HEK293T (cell line): ENCODE measurements around the gene GPHN.

Source experiments
- CTCF ChIA-PET: fragments of 350-600 bp; formaldehyde crosslinking; extraction: SDS; loops from one replicate; lab custom pipeline; 2021; ENCODE audit warnings: antibody characterized with exemption, inconsistent platforms; lab: Yijun Ruan, JAX
- POLR2A ChIA-PET: fragments of 350-600 bp; formaldehyde crosslinking; extraction: SDS; loops from one replicate; lab custom pipeline; 2020; ENCODE audit warnings: antibody characterized with exemption, inconsistent platforms; lab: Yijun Ruan, JAX
- DNase-seq: peaks from one replicate; pipeline ENCODE4 v3.0.0; 2012; ENCODE audit warnings: mixed read lengths; ENCODE audit errors: extremely low spot score
- ARNT ChIP-seq: fragments of 450-650 bp; IDR thresholded peaks from 2 replicates; pipeline ENCODE4 v1.6.1; 2017; ENCODE audit warnings: mild to moderate bottlenecking
- BHLHE40 ChIP-seq: fragments of 450-650 bp; IDR thresholded peaks from 2 replicates; pipeline ENCODE4 v1.6.1; 2016; ENCODE audit warnings: mild to moderate bottlenecking, moderate library complexity, borderline replicate concordance
- CTBP1 ChIP-seq: fragments of 450-650 bp; IDR thresholded peaks from 2 replicates; pipeline ENCODE4 v1.6.1; 2016; ENCODE audit warnings: borderline replicate concordance
- ELF4 ChIP-seq: fragments of 450-650 bp; IDR thresholded peaks from 2 replicates; pipeline ENCODE4 v1.6.1; 2017; ENCODE audit warnings: antibody characterized with exemption
- FOXA1 ChIP-seq: fragments of 450-650 bp; IDR thresholded peaks from 2 replicates; pipeline ENCODE4 v1.6.1; 2016; ENCODE audit warnings: mild to moderate bottlenecking
- FOXK2 ChIP-seq: fragments of 450-650 bp; IDR thresholded peaks from 2 replicates; pipeline ENCODE4 v1.6.1; 2016; ENCODE audit warnings: mild to moderate bottlenecking
- FOXM1 ChIP-seq: fragments of 450-650 bp; IDR thresholded peaks from 2 replicates; pipeline ENCODE4 v1.6.1; 2017; ENCODE audit warnings: mild to moderate bottlenecking, borderline replicate concordance
- HDGF ChIP-seq: fragments of 450-650 bp; IDR thresholded peaks from 2 replicates; pipeline ENCODE4 v1.6.1; 2017; ENCODE audit warnings: antibody characterized with exemption, borderline replicate concordance
- L3MBTL2 ChIP-seq: fragments of 450-650 bp; conservative IDR thresholded peaks from 2 replicates; pipeline ENCODE4 v1.6.1; 2016; ENCODE audit warnings: mild to moderate bottlenecking
- LEF1 ChIP-seq: fragments of 450-650 bp; IDR thresholded peaks from 2 replicates; pipeline ENCODE4 v1.6.1; 2017; ENCODE audit warnings: mild to moderate bottlenecking, borderline replicate concordance
- NFRKB ChIP-seq: fragments of 450-650 bp; IDR thresholded peaks from 2 replicates; pipeline ENCODE4 v1.6.1; 2016; ENCODE audit warnings: mild to moderate bottlenecking, moderate library complexity
- PKNOX1 ChIP-seq: fragments of 450-650 bp; IDR thresholded peaks from 2 replicates; pipeline ENCODE4 v1.6.1; 2016
- SP1 ChIP-seq: fragments of 450-650 bp; IDR thresholded peaks from 2 replicates; pipeline ENCODE4 v1.6.1; 2017
- SUZ12 ChIP-seq: fragments of 450-650 bp; IDR thresholded peaks from 2 replicates; pipeline ENCODE4 v1.6.1; 2016; ENCODE audit warnings: mild to moderate bottlenecking
- TARDBP ChIP-seq: fragments of 450-650 bp; IDR thresholded peaks from 2 replicates; pipeline ENCODE4 v1.6.1; 2016
- ZNF384 ChIP-seq: fragments of 450-650 bp; IDR thresholded peaks from 2 replicates; pipeline ENCODE4 v1.6.1; 2016

Gene GPHN

GRCh38 chr14:66993512-66993911 lies 485.6 kb downstream of the GPHN start:
- TF ChIP-seq L3MBTL2 (no peak), PKNOX1 (no peak), FOXA1 (no peak), BHLHE40 (no peak), FOXM1 (no peak), CTBP1 (no peak), ARNT (no peak), SP1 (no peak), ZNF384 (no peak), LEF1 (no peak), FOXK2 (no peak), TARDBP (no peak), ELF4 (no peak), NFRKB (no peak), HDGF (no peak), SUZ12 (no peak)
- DNase-seq, result no peak
- CTCF ChIA-PET, result no interaction called here
- POLR2A ChIA-PET, result no interaction called here

GRCh38 chr14:66998013-66998412 lies 490.1 kb downstream of the GPHN start:
- CTCF ChIA-PET, result no interaction called here
- no peak for DNase-seq

DNA sequence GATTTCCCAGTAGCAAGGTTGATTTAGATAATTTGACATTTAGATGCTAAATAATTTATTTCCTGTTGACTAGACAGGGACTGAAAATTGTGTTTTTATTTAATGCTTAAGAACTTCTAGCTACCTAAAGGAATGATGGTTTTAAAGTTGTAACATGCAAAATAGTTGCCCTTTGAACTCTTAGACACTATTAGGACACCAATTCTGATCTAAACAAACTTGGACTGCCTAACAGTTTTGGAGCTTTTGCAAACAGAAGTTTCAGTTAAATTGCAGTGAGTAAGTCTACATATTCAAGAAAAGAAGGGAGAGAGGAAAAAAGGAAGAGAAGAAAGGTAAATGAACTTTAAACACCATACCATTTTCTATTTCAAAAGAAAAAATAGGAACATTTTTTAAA lies 492.0 kb downstream of the GPHN start:
- ChIA-PET CTCF (no interaction called here), POLR2A (no interaction called here)
- TF ChIP-seq BHLHE40 (no peak), LEF1 (no peak), TARDBP (no peak), SUZ12 (no peak), FOXK2 (no peak), ZNF384 (no peak), ELF4 (no peak), SP1 (no peak), FOXM1 (no peak), ARNT (no peak), HDGF (no peak), FOXA1 (no peak), L3MBTL2 (no peak), PKNOX1 (no peak), CTBP1 (no peak)
- no peak for DNase-seq

More at GRCh38 chr14:66998013-66998412, 490.1 kb downstream of the GPHN start:
- POLR2A ChIA-PET, result no interaction called here
- TF ChIP-seq FOXM1 (no peak), NFRKB (no peak), SUZ12 (no peak), ZNF384 (no peak), TARDBP (no peak), PKNOX1 (no peak), CTBP1 (no peak), ELF4 (no peak)

DNA sequence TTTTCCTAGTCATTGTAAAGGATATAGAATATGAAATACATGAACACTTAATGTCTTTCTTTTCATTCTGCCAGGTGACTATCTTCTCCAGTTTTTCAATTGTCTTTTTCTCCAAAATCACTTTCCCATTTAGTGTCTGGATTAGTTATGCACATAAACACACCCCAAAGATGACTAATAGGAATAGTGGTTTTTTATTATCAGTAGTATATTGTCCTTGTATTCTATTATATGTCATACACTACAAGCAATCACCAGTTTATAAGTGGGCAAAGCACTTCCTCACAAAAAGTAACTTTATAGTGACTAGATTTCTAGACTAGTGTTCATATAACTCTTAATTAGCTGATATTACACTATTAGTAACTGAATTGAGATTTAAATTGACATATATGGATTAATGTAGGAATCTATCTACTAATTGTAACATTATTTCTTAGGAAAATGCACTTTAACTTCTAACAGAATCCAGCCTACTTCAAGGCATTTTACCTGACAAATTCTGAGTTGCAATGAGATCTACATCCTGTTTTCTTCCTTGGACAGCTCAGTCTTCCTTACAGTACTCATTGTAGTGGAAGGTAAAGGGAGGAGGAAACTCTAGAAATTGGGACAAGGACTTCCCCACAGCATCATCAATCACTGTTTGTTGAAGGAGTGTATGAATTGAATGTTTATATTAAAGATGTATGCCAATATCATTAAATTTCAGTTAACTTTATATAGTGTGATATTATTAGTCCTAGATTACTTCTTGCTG lies 495.2 kb downstream of the GPHN start:
- CTCF ChIA-PET, result no interaction called here
- TF ChIP-seq FOXK2 (no peak), HDGF (no peak), TARDBP (no peak), ARNT (no peak)
- DNase-seq, result no peak
- POLR2A ChIA-PET, result no interaction called here

DNA sequence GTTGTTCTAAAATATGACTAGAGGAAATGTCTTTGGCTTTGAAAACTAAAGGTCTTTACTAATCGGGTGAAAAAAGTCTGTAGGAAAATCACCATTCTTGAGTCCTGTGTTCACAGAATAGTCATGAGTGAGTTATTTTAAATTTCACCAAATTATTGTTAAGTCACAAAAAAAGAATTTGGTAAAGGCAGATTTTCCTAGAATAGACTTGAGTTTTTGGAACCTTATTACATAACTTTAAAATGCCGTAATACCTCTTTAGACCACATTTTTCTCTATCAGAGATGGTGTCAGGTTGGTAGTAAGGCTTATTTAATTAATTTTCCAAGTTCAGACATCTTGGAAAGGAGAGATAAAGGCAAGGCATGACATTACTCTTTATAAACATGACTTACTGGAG lies 496.6 kb downstream of the GPHN start:
- no peak for DNase-seq
- ChIA-PET POLR2A (no interaction called here), CTCF (no interaction called here)
- TF ChIP-seq HDGF (no peak), BHLHE40 (no peak), PKNOX1 (no peak), ZNF384 (no peak), FOXK2 (no peak), SUZ12 (no peak), L3MBTL2 (no peak), TARDBP (no peak), ELF4 (no peak), FOXM1 (no peak), NFRKB (no peak), LEF1 (no peak), SP1 (no peak), FOXA1 (no peak), ARNT (no peak), CTBP1 (no peak)

DNA sequence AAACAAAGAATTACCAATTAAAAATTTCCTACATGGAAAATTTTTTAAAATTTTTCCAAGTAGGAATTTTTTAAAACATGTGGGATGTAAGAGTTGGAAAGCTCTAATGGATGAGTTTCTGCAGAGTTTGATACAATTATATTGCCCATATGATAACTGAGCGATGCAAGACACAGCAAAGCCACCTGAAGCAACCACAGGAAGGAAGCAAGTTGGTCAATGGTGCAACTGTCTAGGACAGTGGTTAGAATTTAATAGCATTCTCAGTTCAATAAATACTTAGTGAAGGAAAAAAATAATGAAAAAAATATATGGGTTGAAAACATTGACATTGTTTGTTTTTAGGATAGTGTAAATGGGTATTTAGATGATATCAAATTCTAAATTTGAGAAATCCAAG lies 502.7 kb downstream of the GPHN start:
- no peak for DNase-seq
- ChIA-PET POLR2A (no interaction called here), CTCF (no interaction called here)
- TF ChIP-seq HDGF, result no peak
- no peak for TF ChIP-seq FOXM1
- no peak for TF ChIP-seq FOXK2
- no peak for TF ChIP-seq CTBP1
- TF ChIP-seq L3MBTL2, result no peak
- TF ChIP-seq PKNOX1, result no peak
- TF ChIP-seq TARDBP, result no peak
- TF ChIP-seq BHLHE40, result no peak
- TF ChIP-seq ZNF384, result no peak
- no peak for TF ChIP-seq SUZ12
- TF ChIP-seq NFRKB, result no peak
- no peak for TF ChIP-seq LEF1
- TF ChIP-seq FOXA1, result no peak
- no peak for TF ChIP-seq SP1
- no peak for TF ChIP-seq ARNT
- TF ChIP-seq ELF4, result no peak
